Measurements from ENCODE around the gene SSC5D. TPM values are rescaled to one million over a fixed set of nuclear protein-coding genes. Genes with fewer than 3 reads are reported as not detected.

SSC5D gene
- total and polyA plus RNA-seq, 4 donors, result 0.08 to 1.0 (median 0.51) TPM

DNA sequence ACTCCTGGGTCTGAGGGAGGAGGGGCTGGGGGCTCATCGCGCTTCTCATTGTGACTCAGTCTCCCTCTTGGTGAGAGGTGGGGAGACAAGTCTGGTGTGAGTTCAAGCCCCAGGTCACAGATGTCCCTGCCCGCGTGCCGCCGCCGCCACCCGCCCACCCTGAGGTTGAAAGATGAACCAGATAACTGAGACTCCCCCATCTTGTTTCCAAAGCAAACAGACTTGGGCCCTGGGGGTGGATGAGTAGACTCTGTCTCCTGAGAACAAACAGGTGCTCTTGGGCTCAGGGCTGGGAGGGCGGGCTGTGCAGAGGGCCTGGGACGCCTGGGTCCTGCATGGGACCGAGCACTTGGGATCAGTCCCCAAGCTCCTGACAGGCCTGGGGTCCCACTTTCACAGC, 48.1 kb downstream of the SSC5D start:
- no peak overlapping the region for H3K9ac ChIP-seq (ENCODE audit: low read depth in 1 of 2, low read length in 2 of 2)
- no peak overlapping the region for H3K4me3 ChIP-seq (ENCODE audit: low read depth in 1 of 3, low read length in 3 of 3)
- H3K9me3 ChIP-seq (ENCODE audit: control insufficient read depth in 4 of 4, low read length in 3 of 4), result no peaks in the 10 kb centered on the region
- H3K27me3 ChIP-seq (ENCODE audit: control insufficient read depth in 4 of 4, insufficient read depth in 4 of 4, low read length in 3 of 4), result no peaks in the 10 kb centered on the region
- H3K27ac ChIP-seq (ENCODE audit: low read depth in 1 of 2, low read length in 2 of 2), result no peak overlapping the region
- no peaks in the 10 kb centered on the region for H3K36me3 ChIP-seq (ENCODE audit: control insufficient read depth in 4 of 4, insufficient read depth in 3 of 4, low read depth in 1 of 4, low read length in 3 of 4)
- WGBS, result 82% methylated on average over 11 of the region's 11 CpGs
- TF ChIP-seq HNF4G (IDR thresholded peaks at IDR 0.05) (no peak), JUND (IDR thresholded peaks at IDR 0.05) (no peak), EGR1 (IDR thresholded peaks at IDR 0.05; ENCODE audit: low read depth in 2 of 2) (no peak), TAF1 (conservative IDR thresholded peaks at IDR 0.05) (no peak)
- TF ChIP-seq, protein P1, sequence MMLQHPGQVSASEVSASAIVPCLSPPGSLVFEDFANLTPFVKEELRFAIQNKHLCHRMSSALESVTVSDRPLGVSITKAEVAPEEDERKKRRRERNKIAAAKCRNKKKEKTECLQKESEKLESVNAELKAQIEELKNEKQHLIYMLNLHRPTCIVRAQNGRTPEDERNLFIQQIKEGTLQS (IDR thresholded peaks at IDR 0.05), result no peak
- H3K4me1 ChIP-seq (ENCODE audit: control insufficient read depth in 4 of 4, insufficient read depth in 4 of 4, low read length in 3 of 4), result no peaks in the 10 kb centered on the region
- no peak for DNase-seq (ENCODE audit: low spot score)

DNA sequence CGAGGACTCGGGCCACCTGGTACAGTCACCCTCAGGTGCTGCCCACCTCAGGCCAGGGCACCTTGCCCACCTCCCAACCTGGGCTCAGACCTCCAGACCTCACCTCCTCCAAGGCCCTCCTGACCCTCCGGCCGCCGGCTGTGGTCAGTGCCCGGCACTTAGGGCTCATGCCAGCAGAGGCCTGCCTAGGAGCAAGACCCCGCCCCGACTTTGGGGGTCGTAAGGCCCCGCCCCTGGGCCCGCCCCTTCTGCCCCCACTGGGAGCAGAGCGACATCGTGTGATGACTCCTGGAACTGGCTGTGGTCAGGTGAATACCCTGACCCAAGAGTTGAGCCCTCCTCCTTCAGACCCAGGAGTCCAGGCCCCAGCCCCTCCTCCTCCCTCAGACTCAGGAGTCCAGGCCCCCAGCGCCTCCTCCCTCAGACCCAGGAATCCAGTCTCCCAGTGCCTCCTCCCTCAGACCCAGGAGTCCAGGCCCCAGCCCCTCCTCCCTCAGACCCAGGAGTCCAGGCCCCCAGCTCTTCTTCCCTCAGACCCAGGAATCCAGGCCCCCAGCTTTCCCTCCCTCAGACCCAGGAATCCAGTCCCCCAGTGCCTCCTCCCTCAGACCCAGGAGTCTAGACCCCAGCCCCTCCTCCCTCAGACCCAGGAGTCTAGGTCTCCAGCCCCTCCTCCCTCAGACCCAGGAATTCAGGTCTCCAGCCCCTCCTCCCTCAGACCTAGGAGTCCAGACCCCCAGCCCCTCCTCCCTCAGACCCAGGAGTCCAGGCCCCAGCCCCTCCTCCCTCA, 48.9 kb downstream of the SSC5D start, which contains the start of gene SBK2:
TSS of gene SBK2 (minus strand) at position 183 of the 790 bp plus-strand sequence. CDS start 839 bp downstream, outside the sequence.
- Histone ChIP-seq H3K27ac (ENCODE audit: low read depth in 1 of 2, low read length in 2 of 2) (no peak within 1 kb of the TSS), H3K4me1 (ENCODE audit: control insufficient read depth in 4 of 4, insufficient read depth in 4 of 4, low read length in 3 of 4) (no peaks in the 10 kb centered on the region), H3K4me3 (ENCODE audit: low read depth in 1 of 3, low read length in 3 of 3) (no peak within 1 kb of the TSS), H3K27me3 (ENCODE audit: control insufficient read depth in 4 of 4, insufficient read depth in 4 of 4, low read length in 3 of 4) (no peaks in the 10 kb centered on the region), H3K9me3 (ENCODE audit: control insufficient read depth in 4 of 4, low read length in 3 of 4) (no peaks in the 10 kb centered on the region), H3K36me3 (ENCODE audit: control insufficient read depth in 4 of 4, insufficient read depth in 3 of 4, low read depth in 1 of 4, low read length in 3 of 4) (no peaks in the 10 kb centered on the region), H3K9ac (ENCODE audit: low read depth in 1 of 2, low read length in 2 of 2) (no peak within 1 kb of the TSS)
- no peak for DNase-seq (ENCODE audit: low spot score)
- TF ChIP-seq MAX (IDR thresholded peaks at IDR 0.05) (no peak), JUND (IDR thresholded peaks at IDR 0.05) (no peak), SP1 (IDR thresholded peaks at IDR 0.05) (no peak), RXRA (IDR thresholded peaks at IDR 0.05) (no peak), CTCF (IDR thresholded peaks at IDR 0.05; ENCODE audit: low read depth, low read length, missing input control) (no peak), EGR1 (IDR thresholded peaks at IDR 0.05; ENCODE audit: low read depth in 2 of 2) (no peak), REST (IDR thresholded peaks at IDR 0.05) (no peak), RAD21 (IDR thresholded peaks at IDR 0.05) (no peak), HNF4G (IDR thresholded peaks at IDR 0.05) (no peak), GABPA (IDR thresholded peaks at IDR 0.05 in 1 of 2, conservative IDR thresholded peaks at IDR 0.05 in 1 of 2) (no peak), HNF4A (conservative IDR thresholded peaks at IDR 0.05) (no peak), YY1 (IDR thresholded peaks at IDR 0.05) (no peak), TAF1 (conservative IDR thresholded peaks at IDR 0.05) (no peak), FOXA1 (IDR thresholded peaks at IDR 0.05) (no peak), FOXA2 (IDR thresholded peaks at IDR 0.05) (no peak), NR2F2 (IDR thresholded peaks at IDR 0.05) (no peak)
- TF ChIP-seq, protein P2, sequence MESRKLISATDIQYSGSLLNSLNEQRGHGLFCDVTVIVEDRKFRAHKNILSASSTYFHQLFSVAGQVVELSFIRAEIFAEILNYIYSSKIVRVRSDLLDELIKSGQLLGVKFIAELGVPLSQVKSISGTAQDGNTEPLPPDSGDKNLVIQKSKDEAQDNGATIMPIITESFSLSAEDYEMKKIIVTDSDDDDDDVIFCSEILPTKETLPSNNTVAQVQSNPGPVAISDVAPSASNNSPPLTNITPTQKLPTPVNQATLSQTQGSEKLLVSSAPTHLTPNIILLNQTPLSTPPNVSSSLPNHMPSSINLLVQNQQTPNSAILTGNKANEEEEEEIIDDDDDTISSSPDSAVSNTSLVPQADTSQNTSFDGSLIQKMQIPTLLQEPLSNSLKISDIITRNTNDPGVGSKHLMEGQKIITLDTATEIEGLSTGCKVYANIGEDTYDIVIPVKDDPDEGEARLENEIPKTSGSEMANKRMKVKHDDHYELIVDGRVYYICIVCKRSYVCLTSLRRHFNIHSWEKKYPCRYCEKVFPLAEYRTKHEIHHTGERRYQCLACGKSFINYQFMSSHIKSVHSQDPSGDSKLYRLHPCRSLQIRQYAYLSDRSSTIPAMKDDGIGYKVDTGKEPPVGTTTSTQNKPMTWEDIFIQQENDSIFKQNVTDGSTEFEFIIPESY (IDR thresholded peaks at IDR 0.05), result no peak
- TF ChIP-seq, protein P1 (IDR thresholded peaks at IDR 0.05), result no peak
- WGBS, result 29% methylated on average over 14 of the region's 14 CpGs

Data from liver (tissue), 9 donors.